Fibroblast of pulmonary artery (primary cell): Measurements from ENCODE around the gene SSBP4.
A peak's percentile ranks its signal among the peaks of the same experiment; 100 is the strongest.

Experiments used
- DNase-seq: peaks from one replicate; pipeline ENCODE4 v3.0.0-alpha.2; 2010; ENCODE audit warnings: low read depth
- H3K4me3 ChIP-seq: replicated peaks from 2 replicates; pipeline ENCODE4 v1.5.1; 2011; ENCODE audit warnings: low read depth, mild to moderate bottlenecking, control low read depth, low read length, moderate library complexity
- TF ChIP-seq, protein P1 (sequence below): IDR thresholded peaks from 2 replicates; pipeline ENCODE4 v1.5.1; 2011; ENCODE audit warnings: mild to moderate bottlenecking, control low read depth, low read length, inconsistent platforms; ENCODE audit errors: missing control alignments

SSBP4 gene

GRCh38 chr19:18384775-18385174 is 34.4 kb upstream of the SSBP4 start:
- no peak for DNase-seq
- TF ChIP-seq, protein P1, sequence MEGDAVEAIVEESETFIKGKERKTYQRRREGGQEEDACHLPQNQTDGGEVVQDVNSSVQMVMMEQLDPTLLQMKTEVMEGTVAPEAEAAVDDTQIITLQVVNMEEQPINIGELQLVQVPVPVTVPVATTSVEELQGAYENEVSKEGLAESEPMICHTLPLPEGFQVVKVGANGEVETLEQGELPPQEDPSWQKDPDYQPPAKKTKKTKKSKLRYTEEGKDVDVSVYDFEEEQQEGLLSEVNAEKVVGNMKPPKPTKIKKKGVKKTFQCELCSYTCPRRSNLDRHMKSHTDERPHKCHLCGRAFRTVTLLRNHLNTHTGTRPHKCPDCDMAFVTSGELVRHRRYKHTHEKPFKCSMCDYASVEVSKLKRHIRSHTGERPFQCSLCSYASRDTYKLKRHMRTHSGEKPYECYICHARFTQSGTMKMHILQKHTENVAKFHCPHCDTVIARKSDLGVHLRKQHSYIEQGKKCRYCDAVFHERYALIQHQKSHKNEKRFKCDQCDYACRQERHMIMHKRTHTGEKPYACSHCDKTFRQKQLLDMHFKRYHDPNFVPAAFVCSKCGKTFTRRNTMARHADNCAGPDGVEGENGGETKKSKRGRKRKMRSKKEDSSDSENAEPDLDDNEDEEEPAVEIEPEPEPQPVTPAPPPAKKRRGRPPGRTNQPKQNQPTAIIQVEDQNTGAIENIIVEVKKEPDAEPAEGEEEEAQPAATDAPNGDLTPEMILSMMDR, result no peak
- H3K4me3 ChIP-seq, result no peak overlapping the region

DNA sequence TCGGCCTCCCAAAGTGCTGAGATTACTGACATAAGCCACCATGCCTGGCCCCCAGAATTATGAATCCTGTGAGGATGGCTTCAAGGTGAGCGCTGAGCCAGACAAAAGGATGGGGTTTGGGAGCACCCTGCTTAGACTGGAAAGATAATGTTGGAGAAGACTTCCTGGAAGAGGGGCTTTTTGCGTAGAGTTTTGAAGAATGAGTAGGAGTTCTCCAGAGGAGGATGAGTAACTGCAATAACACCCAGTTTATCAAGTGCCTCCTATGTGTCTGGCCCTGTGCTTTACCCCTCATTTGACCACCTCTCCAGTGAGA is 33.9 kb upstream of the SSBP4 start:
- TF ChIP-seq, protein P1, result no peak
- no peak for DNase-seq
- no peak overlapping the region for H3K4me3 ChIP-seq

DNA sequence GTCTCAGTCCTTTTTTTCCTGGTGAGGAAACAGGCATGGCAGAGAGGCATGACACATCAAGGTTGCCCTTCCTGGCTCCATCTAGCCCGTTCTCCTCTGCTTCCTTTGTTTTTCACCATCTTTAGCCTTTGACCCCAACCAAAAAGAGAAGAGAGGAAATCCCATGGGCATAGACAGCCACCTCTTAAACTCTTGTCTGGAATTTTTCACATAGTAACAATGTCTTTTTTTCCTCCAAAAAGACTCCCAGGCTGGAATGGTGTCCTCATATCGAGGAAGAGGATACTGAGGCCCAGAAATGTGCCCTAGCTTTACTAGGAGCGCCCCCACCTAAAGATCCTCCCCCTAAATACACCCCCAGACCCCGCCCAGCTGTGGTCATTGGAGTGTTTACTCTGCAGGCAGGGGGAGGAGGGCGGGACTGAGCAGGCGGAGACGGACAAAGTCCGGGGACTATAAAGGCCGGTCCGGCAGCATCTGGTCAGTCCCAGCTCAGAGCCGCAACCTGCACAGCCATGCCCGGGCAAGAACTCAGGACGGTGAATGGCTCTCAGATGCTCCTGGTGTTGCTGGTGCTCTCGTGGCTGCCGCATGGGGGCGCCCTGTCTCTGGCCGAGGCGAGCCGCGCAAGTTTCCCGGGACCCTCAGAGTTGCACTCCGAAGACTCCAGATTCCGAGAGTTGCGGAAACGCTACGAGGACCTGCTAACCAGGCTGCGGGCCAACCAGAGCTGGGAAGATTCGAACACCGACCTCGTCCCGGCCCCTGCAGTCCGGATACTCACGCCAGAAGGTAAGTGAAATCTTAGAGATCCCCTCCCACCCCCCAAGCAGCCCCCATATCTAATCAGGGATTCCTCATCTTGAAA is 33.3 kb upstream of the SSBP4 start, which contains the start of gene GDF15:
TSS of gene GDF15 (plus strand) at position 484 of the 868 bp plus-strand sequence. CDS start at position 516, 32 bp downstream.
- peak within 1 kb of the TSS; percentile 83 for H3K4me3 ChIP-seq
- TF ChIP-seq, protein P1, result peak; percentile 61
- peak; percentile 94 for DNase-seq

DNA sequence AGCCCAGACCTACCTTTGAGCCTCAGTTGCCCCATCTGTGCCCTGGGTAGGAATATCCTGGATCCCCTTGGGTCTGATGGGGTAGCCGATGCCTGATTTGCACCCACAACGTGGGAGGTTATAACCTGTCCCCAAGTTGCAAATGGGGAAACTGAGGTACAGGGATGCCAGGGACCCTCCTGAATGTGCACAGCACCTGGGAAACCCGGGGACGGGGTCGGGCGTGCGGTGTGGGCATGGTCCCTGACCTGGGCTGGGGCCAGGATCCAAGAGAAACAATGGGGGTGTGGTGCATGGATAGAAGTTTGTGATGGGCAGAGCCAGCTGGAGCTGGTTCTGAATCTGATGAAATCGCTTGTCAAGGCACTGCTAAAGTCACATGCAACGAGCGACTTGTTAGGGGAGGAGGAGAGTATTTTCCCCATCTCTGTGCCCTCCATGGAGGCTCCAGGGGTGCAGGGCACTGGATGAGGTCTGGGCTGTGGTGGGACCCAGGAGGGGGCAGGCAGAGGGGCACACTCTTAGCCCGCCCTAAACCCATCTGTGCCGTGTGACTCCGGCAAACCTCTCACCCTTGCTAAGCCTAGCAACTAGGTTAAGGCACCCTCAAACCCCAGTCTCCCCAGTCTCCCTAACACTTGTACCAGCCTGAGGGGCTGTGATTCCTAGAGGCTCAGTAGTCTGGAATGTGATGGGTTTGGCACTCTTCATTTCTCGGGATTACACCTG is 32.5 kb upstream of the SSBP4 start:
- TF ChIP-seq, protein P1, result no peak
- peak; percentile 58 for DNase-seq
- H3K4me3 ChIP-seq, result peak overlapping the region; percentile 83

DNA sequence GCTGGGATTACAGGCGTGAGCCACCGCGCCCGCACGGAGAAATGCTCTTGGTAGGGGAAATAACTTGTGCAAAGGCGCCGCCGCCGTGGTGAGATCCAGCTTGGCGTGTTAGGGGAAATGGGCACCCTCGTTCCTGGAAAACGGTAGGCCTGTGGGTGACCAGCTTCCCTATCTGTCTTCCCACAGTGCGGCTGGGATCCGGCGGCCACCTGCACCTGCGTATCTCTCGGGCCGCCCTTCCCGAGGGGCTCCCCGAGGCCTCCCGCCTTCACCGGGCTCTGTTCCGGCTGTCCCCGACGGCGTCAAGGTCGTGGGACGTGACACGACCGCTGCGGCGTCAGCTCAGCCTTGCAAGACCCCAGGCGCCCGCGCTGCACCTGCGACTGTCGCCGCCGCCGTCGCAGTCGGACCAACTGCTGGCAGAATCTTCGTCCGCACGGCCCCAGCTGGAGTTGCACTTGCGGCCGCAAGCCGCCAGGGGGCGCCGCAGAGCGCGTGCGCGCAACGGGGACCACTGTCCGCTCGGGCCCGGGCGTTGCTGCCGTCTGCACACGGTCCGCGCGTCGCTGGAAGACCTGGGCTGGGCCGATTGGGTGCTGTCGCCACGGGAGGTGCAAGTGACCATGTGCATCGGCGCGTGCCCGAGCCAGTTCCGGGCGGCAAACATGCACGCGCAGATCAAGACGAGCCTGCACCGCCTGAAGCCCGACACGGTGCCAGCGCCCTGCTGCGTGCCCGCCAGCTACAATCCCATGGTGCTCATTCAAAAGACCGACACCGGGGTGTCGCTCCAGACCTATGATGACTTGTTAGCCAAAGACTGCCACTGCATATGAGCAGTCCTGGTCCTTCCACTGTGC is 30.9 kb upstream of the SSBP4 start:
- TF ChIP-seq, protein P1, result peak; percentile 55
- peak; percentile 62 for DNase-seq
- peak overlapping the region; percentile 83 for H3K4me3 ChIP-seq

DNA sequence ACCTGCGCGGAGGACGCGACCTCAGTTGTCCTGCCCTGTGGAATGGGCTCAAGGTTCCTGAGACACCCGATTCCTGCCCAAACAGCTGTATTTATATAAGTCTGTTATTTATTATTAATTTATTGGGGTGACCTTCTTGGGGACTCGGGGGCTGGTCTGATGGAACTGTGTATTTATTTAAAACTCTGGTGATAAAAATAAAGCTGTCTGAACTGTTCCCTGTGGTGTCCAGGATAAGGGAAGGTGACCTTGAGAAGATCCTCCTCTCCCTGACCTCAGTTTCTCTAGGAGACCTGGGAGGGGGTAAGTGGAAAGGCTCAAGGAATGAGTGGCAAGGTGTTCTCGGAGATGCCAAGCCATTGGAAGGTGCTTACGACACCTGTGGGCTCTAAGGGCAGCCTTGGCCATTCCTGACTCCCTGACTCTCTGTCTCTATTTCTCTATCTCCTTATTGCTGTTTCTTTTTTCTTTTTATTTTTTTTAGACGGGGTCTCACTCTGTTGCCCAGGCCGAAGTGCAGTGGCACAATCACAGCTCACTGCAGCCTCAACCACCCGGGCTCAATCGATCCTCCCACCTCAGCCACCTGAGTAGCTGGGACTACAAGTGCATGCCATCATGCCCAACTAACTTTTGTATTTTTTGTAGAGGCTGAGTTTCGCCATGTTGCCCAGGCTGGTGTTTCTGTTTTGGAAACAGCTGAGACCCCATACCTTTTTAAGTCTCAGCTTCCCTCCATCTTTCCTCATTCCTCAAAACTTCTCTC is 30.1 kb upstream of the SSBP4 start:
- TF ChIP-seq, protein P1, result no peak
- DNase-seq, result no peak
- H3K4me3 ChIP-seq, result peak overlapping the region; percentile 83
